HEK293T (cell line): ENCODE measurements around the gene MET.

ENCODE experiments used
- ARNT ChIP-seq: fragments of 450-650 bp; IDR thresholded peaks from 2 replicates; pipeline ENCODE4 v1.6.1; 2017; ENCODE audit warnings: mild to moderate bottlenecking
- HDGF ChIP-seq: fragments of 450-650 bp; IDR thresholded peaks from 2 replicates; pipeline ENCODE4 v1.6.1; 2017; ENCODE audit warnings: antibody characterized with exemption, borderline replicate concordance
- L3MBTL2 ChIP-seq: fragments of 450-650 bp; conservative IDR thresholded peaks from 2 replicates; pipeline ENCODE4 v1.6.1; 2016; ENCODE audit warnings: mild to moderate bottlenecking
- NFRKB ChIP-seq: fragments of 450-650 bp; IDR thresholded peaks from 2 replicates; pipeline ENCODE4 v1.6.1; 2016; ENCODE audit warnings: mild to moderate bottlenecking, moderate library complexity

DNA sequence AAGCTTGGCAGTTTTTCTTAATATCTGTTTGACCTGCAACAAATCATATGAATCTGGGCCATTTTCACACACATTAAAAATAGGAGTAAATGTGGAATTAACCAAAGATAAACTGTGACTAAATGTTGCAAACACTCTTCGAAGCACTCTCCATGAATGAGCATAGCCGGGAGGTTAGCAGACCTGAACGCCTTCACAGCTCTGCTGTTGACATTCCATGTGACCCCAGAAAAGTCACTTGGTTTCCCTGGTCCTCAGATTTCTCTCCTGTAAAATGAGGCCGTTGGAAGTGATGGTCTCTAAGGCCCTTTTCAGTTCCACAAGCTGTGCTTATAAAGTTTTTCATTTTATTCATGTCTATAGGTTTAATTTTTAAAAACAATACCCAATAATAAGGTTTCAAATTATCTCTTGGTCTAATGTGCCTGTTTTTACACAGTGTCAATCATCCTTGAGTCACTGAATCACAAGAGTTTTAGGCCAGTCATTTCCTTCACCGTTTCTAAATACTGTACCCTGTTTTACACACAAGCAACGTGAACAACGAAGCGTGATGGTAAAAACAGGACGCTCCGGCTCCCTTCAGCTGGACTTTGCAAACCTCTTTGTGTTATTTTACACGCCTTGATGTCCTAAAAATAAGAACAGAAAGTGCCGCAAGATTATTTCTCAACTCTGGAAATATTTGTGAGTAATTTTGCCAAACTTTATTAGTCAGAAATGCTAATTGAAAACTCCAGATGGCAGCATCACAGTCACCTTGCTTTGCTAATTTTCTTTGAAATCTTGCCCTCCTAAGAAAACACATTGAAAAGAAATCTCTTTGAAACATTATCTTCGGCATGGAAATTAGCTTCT is 38.6 kb upstream of the MET start:
- TF ChIP-seq ARNT = no peak
- no peak for TF ChIP-seq NFRKB
- TF ChIP-seq L3MBTL2 = no peak
- TF ChIP-seq HDGF = no peak
